ENCODE results near the gene TOR4A.
"Not testable (repeated sequence)": the region's sequence is repeated elsewhere in the genome, so short reads cannot be mapped to it uniquely, and the experiment has no call there.

TOR4A gene

DNA sequence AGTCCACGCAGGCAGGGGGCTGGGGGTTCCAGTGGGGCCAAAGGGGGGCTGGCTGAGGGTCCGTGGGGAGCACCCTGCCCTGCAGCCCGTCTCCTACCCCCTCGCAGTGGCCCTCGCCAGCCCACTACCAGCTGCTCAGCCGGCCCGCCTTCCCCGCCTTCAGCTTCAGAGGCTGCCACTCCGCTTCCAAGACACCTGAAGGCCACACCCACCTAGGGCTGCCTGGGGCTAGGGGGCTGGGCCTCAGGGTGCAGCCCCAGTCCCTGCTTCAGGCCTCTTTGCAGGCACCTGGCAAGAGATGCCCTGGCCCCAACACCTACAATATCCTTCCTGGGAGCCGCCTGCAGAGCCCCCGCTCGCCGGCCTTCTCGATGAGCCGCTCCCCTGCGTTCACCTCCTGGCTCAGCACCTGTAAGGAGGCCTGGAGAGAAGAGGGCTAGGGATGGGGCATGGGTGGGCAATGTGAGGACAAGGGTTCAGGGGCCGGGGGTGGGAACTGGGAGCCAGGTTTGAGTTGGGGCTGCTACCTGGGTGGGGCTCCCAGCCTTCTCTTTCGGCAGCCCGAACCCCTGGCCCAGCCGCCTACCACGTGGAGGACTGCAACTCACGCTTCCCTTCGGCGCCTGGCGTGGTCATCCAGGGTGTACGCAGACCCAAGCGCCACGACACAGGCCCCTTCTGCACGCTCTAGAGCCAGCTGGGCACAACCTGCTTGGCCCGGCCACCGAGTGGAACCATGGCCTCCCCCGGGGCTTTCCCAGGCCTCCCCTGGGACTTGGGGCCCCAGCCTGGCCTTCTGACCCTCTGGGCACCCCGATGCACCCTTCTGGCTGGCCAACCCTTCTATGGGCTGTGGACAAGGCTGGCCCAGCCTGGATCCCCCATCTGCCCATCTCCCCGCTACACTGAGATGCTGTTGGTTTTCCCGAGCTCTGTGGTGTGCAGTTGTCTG lies 24.7 kb upstream of the TOR4A start:
- no peak for DNase-seq (ENCODE audit: low read depth)

DNA sequence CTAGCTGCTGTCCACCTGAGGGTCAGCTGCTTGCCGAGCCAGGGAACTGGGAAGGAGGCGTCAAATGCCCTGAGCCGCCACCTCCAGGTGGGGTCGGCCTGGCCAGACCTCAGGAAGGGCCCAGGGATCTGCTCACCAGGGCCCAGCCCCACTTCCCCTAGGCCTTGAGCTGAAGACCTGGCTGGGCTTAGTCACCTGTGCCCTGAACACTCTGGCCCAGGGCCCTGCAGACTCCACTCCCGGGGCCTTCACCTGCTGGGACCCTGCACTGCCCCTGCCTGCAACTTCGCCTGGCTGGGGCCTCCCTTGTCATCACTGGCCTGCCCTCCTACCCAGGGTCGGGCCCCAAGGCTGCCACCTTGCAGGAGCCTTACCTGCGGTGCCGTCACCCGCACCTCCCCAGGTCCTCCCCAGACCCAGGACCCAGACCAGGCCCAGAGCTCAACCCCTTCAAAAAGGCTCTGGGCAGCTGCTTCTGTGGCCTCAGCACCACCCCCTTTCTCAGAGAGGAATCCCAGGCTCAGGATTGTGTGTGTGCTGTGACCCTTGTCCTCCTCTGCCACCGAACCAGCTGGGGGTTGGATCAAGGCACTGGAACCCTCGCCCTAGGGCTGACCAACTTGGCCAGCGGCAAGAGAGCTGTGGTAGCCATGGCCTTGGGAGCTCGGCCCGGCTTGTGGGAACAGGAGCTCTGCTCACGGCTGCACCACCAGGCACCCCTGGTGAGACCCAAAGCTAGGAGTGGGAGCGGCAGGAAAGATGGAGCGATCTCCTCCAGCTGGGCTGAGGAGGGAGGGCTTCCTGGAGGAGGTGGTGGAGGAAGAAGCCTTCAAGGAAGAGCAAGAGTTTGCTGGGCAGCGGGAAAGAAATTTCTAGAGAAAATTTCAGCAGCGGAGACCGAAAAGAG lies 23.6 kb upstream of the TOR4A start:
- DNase-seq (ENCODE audit: low read depth), result no peak

GRCh38 chr9:137254624-137255447 lies 22.7 kb upstream of the TOR4A start, which contains the start of gene NELFB:
Gene NELFB (plus strand): TSS chr9:137255327.
- DNase-seq (ENCODE audit: low read depth), result peak; percentile 92

DNA sequence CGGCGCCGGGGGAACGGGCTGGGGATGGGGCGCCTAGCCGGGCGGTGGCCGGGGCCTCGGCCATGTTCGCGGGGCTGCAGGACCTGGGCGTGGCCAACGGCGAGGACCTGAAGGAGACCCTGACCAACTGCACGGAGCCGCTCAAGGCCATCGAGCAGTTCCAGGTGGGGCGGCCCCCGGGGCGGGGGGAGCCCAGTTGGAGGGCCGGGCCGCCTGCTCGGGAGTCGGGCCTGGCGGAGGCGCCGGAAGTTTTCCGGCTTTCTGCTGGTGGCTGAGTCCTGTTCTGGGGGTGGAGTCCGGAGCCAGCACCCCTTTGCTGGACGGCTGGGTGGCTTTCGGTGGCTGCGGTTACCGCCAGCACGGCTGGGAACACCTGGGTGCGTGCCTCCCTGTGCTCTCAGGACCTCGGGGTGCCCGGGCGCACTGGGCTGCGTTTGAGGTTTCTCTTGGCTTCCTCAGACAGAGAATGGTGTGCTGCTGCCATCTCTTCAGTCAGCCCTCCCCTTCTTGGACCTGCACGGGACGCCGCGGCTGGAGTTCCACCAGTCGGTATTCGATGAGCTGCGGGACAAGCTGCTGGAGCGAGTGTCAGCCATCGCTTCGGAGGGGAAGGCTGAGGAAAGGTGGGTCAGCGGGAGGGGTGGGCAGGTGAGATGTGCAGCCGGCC lies 21.9 kb upstream of the TOR4A start:
- DNase-seq (ENCODE audit: low read depth), result no peak

DNA sequence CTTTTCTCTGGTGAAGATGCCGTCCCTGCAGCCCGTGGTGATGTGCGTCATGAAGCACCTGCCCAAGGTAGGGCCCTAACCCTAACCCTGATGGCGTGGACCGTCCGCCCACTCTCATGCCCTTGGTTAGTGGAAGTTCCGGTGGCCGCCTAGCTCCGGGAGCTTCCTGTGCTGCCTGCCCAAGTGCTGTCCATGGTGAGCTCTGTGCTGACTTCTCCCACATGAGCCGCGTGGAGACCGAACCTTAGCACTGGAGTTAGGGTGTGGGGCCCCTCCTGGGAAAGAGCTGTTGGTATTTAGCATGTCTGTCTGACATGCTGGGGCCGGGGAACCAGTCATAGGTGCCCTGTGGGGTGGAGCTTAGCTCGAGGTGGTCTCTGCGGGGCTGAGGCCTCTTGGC lies 21.2 kb upstream of the TOR4A start:
- no peak for DNase-seq (ENCODE audit: low read depth)

GRCh38 chr9:137256856-137257255 lies 20.7 kb upstream of the TOR4A start:
- no peak for DNase-seq (ENCODE audit: low read depth)

DNA sequence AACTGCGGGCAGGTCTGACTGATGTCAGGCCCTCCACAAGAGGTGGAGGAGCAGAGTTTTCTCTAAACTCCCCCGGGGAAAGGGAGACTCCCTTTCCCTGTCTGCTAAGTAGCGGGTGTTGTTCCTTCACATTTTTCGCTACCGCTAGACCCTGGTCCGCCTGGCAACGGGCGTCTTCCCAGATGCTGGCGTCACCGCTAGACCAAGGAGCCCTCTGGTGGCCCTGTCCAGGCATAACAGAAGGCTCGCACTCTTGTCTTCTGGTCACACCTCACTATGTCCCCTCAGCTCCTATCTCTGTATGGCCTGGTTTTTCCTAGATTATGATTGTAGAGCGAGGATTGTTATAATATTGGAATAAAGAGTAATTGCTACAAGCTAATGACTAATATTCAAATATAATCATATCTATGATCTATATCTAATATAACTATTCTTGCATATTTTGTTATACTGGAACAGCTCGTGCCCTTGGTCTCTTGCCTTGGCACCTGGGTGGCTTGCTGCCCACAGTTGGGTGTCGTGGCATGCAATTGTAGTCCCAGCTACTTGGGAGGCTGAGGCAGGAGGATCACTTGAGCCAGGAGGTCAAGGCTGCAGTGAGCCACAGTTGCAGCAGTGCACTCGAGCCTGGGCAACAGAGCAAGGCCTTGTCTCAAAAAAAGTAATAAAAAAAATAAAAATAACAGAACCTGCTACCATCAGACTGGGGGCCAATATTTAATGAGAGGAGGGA lies 15.2 kb upstream of the TOR4A start:
- DNase-seq (ENCODE audit: low read depth), result not testable (repeated sequence)

- DNase-seq (ENCODE audit: low read depth), result no peak
Observed at GRCh38 chr9:137262909-137263285, 14.6 kb upstream of the TOR4A start.

DNA sequence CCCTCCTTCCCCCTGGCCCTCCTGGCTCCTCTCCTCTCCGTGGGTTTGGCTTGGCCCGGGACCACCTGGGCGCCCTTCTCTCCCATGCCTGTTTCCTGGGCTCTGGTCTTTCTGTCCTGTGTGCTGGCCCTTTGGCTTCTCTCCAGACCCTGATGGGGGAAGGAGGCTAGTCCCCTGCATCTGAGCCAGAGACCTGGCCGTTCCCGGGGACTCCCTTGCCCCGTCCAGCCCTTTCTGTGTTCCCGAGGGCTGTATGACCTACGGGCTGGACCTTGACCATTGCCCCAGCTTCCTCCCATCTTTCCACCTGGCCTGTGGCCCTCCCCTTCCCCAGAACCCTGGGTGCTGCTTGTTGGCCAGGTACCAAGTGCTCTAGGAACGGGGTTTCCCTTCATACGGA lies 14.0 kb upstream of the TOR4A start:
- DNase-seq (ENCODE audit: low read depth), result no peak

- DNase-seq (ENCODE audit: low read depth), result no peak
Observed at GRCh38 chr9:137264067-137264466, 13.5 kb upstream of the TOR4A start.

DNA sequence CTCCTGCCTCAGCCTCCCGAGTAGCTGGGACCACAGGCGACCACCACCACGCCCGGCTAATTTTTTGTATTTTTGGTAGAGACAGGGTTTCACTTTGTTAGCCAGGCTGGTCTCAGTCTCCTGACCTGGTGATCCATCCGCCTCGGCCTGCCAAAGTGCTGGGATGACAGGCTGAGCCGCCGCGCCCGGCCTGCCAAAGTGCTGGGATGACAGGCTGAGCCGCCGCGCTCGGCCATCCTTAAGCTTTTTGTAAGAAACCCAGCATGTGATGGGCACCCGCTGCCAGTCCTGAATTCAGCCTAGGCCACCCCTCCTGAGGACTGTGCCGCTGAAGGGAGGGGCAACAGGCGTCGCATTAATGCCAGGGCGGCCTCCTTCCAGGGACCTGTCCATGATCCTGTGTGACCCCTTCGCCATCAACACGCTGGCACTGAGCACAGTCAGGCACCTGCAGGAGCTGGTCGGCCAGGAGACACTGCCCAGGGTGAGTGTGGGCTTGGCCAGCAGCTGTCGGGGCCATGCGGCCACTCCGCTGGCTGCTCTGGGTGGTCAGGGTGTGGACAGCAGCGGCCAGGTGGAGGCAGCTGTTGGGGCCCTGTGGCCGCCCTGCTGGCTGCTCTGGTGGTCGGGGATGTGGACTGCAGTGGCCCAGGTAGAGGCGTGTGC lies 11.9 kb upstream of the TOR4A start:
- no peak for DNase-seq (ENCODE audit: low read depth)

DNA sequence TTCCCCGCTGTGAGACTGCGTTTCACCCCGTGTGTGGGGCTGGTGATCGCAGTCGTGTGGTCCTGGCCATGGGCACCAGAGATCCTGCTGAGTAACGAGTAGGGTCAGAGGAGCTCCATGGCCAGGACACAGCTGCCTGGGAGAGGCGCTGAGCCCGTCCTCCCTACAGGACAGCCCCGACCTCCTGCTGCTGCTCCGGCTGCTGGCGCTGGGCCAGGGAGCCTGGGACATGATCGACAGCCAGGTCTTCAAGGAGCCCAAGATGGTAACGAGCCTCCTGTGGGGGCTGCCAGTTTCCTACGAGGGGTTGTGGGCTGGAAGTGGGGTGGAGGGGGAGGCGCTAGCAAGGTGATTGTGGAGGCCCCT lies 11.4 kb upstream of the TOR4A start:
- DNase-seq (ENCODE audit: low read depth), result no peak

GRCh38 chr9:137266585-137267453 lies 10.7 kb upstream of the TOR4A start:
- no peak for DNase-seq (ENCODE audit: low read depth)

GRCh38 chr9:137267933-137268355 lies 9.6 kb upstream of the TOR4A start:
- no peak for DNase-seq (ENCODE audit: low read depth)

DNA sequence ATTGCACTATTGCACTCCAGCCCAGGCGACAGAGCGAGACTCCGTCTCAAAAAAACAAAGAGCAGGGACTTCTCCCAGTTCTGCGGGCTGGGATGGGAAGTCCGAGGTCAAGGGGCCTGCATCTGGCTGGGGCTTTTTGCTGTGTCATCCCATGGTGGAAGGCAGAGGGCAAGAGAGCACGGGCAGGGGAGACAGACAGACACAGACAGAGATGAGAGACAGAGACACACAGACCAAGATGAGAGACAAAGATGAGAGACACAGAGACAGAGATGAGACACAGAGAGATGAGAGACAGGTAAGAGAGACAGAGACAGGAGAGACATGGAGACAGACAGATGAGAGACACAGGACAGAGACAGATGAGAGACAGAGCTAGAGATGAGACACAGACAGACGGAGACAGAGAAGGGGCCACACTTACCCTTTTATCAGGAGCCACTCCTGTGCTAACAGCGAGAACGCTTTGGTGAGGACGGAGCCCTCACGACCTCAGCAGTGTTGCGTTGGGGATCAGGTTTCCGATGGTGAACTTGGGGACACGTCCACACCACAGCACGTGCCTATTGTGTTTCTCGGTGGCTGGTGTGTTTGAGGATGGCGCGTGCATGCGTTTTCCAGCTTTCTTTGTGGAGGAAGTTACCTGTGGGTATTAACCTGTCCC lies 8.9 kb upstream of the TOR4A start:
- DNase-seq (ENCODE audit: low read depth), result no peak

DNA sequence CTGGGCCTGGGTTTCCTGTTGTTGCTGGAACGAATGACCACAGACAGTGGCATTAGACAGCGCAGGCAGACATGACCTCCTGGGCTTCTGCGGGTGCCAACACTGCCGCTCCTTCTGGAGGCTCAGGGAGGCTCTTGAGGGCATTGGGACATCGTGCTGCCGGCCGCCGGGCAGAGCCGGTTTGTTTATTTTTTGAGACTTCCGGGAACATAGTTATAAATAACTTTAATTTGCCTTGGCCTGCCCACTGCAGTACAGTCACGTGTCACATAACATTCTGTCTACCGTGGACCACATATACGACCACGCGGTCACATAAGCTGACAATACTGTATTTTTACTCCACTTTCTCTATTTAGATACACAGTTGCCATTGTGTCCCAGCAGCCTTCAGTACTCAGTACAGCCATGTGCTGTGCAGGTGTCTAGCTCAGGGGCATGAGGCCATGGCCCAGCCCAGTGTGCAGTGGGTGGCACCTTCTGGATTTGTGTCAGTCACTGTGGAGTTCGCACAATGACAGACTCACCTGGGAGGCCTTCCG lies 8.2 kb upstream of the TOR4A start:
- no peak for DNase-seq (ENCODE audit: low read depth)

DNA sequence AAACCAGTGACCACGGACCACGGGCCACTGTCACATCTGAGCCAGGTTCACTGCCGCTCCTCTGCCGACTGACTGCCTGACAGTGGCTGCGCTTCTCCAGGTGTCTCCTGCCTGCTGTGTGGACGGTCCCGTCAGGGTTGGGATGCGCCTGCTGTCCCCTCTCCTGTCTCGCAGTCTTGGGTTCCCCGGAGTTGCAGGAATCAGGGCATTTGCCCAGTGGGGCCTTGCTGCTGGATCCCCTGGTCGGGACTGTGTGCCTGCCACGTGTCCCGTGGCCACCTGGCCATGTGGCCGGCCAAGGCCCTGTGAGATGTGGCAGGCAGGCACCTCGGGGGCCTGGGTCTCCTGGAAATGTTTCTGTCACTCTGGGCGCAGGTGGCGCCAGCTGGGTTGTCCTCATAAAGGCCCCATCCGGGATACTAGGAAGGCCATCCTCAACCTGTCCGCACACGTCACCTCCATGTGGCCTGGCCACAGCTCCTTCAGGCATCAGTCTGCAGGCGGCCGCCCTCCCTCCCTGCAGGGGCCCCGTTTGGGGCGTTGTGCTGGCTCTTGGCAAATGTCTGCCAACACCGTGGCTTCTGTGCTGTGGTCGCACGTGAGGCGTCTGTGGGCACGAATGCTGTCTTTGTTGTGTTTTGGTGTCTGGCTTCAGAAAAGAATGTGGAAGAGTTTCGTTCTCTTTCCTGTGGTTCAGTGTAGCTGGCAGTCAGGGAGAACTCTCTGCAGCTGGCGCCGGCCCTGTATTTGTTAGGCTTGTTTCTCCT lies 6.4 kb upstream of the TOR4A start:
- no peak for DNase-seq (ENCODE audit: low read depth)

GRCh38 chr9:137271696-137272076 lies 5.8 kb upstream of the TOR4A start:
- DNase-seq (ENCODE audit: low read depth), result no peak

Data from stimulated activated CD8-positive, alpha-beta memory T cell treated with anti-CD3 and anti-CD28 coated beads, Interleukin-15, amount 100 ng/mL, for 1 hour (primary cell).